Measurements from ENCODE around the gene DOCK3.
"Not testable (repeated sequence)": the region's sequence is repeated elsewhere in the genome, so short reads cannot be mapped to it uniquely, and the experiment has no call there.

The DOCK3 gene

GRCh38 chr3:51102396-51102795, 427.7 kb downstream of the DOCK3 start:
- no peak for TF ChIP-seq CTCF (IDR thresholded peaks at IDR 0.05; ENCODE audit: borderline replicate concordance, control extremely low read depth, extremely low read depth, insufficient read depth, missing control alignments)
- no peak for DNase-seq (ENCODE audit: low spot score)
- in situ Hi-C loops (cut with MboI; ENCODE audit: low sequenced_read_pairs, unreplicated experiment): no loop called here

GRCh38 chr3:51106242-51106876, 431.6 kb downstream of the DOCK3 start:
- DNase-seq (ENCODE audit: low spot score): no peak
- no peak for TF ChIP-seq CTCF (IDR thresholded peaks at IDR 0.05; ENCODE audit: borderline replicate concordance, control extremely low read depth, extremely low read depth, insufficient read depth, missing control alignments)
- in situ Hi-C loops (cut with MboI; ENCODE audit: low sequenced_read_pairs, unreplicated experiment): no loop called here

- TF ChIP-seq CTCF (IDR thresholded peaks at IDR 0.05; ENCODE audit: borderline replicate concordance, control extremely low read depth, extremely low read depth, insufficient read depth, missing control alignments): no peak
- DNase-seq (ENCODE audit: low spot score): no peak
- in situ Hi-C loops (cut with MboI; ENCODE audit: low sequenced_read_pairs, unreplicated experiment): no loop called here
Observed at GRCh38 chr3:51110586-51110985, 435.9 kb downstream of the DOCK3 start.

- TF ChIP-seq CTCF (IDR thresholded peaks at IDR 0.05; ENCODE audit: borderline replicate concordance, control extremely low read depth, extremely low read depth, insufficient read depth, missing control alignments): no peak
- in situ Hi-C loops (cut with MboI; ENCODE audit: low sequenced_read_pairs, unreplicated experiment): no loop called here
Observed at GRCh38 chr3:51122944-51123343, 448.2 kb downstream of the DOCK3 start.

GRCh38 chr3:51123531-51123930, 448.8 kb downstream of the DOCK3 start:
- in situ Hi-C loops (cut with MboI; ENCODE audit: low sequenced_read_pairs, unreplicated experiment): no loop called here
- TF ChIP-seq CTCF (IDR thresholded peaks at IDR 0.05; ENCODE audit: borderline replicate concordance, control extremely low read depth, extremely low read depth, insufficient read depth, missing control alignments): no peak
- no peak for DNase-seq (ENCODE audit: low spot score)

More at GRCh38 chr3:51122944-51123343, 448.2 kb downstream of the DOCK3 start:
- DNase-seq (ENCODE audit: low spot score): no peak

- DNase-seq (ENCODE audit: low spot score); in situ Hi-C loops (cut with MboI; ENCODE audit: low sequenced_read_pairs, unreplicated experiment): not testable (repeated sequence)
Observed at GRCh38 chr3:51131607-51132006, 456.9 kb downstream of the DOCK3 start.

- no peak for TF ChIP-seq CTCF (IDR thresholded peaks at IDR 0.05; ENCODE audit: borderline replicate concordance, control extremely low read depth, extremely low read depth, insufficient read depth, missing control alignments)
- in situ Hi-C loops (cut with MboI; ENCODE audit: low sequenced_read_pairs, unreplicated experiment): no loop called here
- DNase-seq (ENCODE audit: low spot score): no peak
Observed at GRCh38 chr3:51137715-51138114, 463.0 kb downstream of the DOCK3 start.
